T-helper 1 cell (primary cell): ENCODE results near the gene NECAB2.

Source experiments
- DNase-seq, 5 donors: peaks; one replicate each; pipeline ENCODE4 v3.0.0-alpha.2; 2012 to 2020

The NECAB2 gene

DNA sequence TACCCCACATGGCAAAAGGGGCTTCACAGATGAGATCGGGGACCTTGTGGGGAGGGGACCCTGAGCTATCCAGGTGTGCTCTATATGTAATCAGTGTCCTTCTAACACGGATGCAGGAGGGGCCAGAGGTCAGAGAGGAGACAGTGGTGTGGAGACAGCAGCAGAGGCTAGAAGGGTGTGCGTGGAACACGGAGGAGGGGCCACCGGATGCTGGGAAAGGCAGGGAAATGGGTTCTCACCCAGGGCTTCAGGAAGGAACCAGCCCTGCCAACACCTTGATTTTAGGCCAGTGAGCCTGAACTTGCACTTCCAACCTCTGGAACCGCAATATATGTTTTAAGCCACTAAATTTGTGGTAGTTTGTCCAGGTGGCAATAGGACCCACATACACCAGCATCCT, 79.2 kb downstream of the NECAB2 start:
- DNase-seq: no peak

- DNase-seq: no peak
These were observed 79.6 kb downstream of the NECAB2 start for GRCh38 chr16:84047626-84048025.

DNA sequence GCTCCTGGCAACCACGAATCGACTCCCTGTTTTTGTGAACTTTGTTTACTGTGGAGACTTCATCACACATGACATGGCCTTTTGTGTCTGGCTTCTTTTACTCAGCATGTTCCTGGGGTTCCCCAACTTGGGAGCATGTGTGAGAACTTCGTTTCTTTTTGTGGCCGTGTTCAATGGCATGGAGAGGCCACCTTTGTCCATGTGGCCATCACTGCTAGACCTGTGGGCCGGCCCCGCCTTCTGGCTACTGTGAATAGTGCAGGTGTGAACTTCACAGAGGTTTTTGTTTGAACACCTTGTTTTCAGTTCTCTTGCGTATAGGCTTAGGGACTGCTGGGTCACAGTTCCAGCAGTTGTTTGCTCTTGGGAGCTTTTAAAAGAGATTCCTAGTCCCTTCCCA, 80.2 kb downstream of the NECAB2 start:
- DNase-seq: no peak

DNA sequence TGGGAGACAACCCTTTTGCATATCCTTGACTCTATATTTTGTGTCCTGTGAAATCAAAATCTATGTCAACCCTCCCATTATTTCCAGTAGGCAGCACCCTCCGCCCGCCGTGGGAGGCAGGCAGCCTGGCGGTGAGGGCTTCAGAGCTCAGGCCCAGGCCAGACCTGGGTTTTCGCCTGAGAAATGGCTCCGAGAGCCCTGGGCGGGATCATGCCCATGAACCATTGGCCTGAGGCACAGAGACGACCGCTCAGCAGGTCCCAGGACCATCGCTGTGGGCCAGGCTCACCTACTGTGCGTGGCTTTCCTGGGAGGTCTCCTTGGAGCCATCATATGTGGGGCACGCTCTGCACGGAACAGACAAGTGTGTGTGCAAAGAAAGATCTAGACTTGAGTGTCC, 80.8 kb downstream of the NECAB2 start:
- DNase-seq: no peak

- DNase-seq: no peak
These were observed 81.5 kb downstream of the NECAB2 start for GRCh38 chr16:84049403-84050060.

GRCh38 chr16:84050316-84050715, 82.3 kb downstream of the NECAB2 start:
- DNase-seq: no peak

DNA sequence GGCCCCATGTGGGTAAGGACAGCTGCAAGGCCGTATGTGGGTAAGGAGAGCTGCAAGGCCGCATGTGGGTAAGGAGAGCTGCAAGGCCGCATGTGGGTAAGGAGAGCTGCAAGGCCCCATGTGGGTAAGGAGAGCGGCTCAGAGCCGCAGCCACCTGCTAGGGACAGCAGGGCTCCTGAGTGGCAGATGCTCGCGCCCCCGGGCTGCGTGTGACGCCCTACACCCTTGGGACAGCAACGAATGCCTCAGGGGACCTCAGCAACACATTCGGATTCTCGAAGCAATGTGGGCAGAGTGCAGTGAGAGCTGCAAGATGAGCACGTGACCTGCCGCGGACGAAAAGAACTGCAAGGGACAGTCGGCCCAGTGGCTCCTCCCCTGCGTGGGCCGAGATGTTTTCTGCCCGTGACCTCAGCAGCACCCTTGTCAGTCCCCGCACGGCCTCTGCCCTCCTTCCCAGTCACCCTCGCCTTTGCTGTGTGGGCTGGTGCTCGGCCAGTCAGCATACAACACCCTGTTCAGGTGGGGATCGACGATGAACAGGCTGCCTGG, 84.1 kb downstream of the NECAB2 start:
- no peak for DNase-seq
